BJ (cell line): ENCODE data around the gene NHSL2. TPM values are rescaled to one million over a fixed set of nuclear protein-coding genes. Genes with fewer than 3 reads are reported as not detected.
A peak's percentile ranks its signal among the peaks of the same experiment; 100 is the strongest.

Source experiments
- CTCF ChIA-PET: fragments of 350-600 bp; formaldehyde crosslinking; extraction: SDS; loops from one replicate; lab custom pipeline; 2021; ENCODE audit warnings: antibody characterized with exemption, inconsistent platforms; lab: Yijun Ruan, JAX
- POLR2A ChIA-PET: fragments of 300-600 bp; sonication (Branson Sonifier 250); formaldehyde crosslinking; extraction: SDS; loops from one replicate; lab custom pipeline; 2021; ENCODE audit warnings: antibody characterized with exemption; lab: Charles Lee
- DNase-seq: peaks from one replicate; pipeline ENCODE4 v3.0.0-alpha.2; 2011; ENCODE audit warnings: low read depth
- H3K27me3 ChIP-seq: 2 replicates; pipeline ENCODE4 v1.6.0; 2011; ENCODE audit warnings: low read length; ENCODE audit not compliant: control insufficient read depth, insufficient read depth
- H3K36me3 ChIP-seq: 2 replicates; pipeline ENCODE4 v1.5.1; 2011; ENCODE audit warnings: low read length; ENCODE audit not compliant: control insufficient read depth, insufficient read depth
- H3K4me3 ChIP-seq: 2 replicates; pipeline ENCODE4 v1.5.1; 2011; ENCODE audit warnings: low read depth, mild to moderate bottlenecking, control low read depth, low read length
- CTCF ChIP-seq: IDR thresholded peaks from 2 replicates; pipeline ENCODE4 v1.5.1; 2011; ENCODE audit warnings: low read depth, mild to moderate bottlenecking, control low read depth, inconsistent platforms, low read length, moderate library complexity; ENCODE audit not compliant: insufficient read depth
- polyA plus RNA-seq: library from polyadenylated mRNA; depleted of rRNA; stranded (reverse); fragments of >200 nt; gene quantifications from 2 replicates; pipeline ENCODE4 v1.2.3, GENCODE V29; 2011

Gene NHSL2
- polyA plus RNA-seq, 1 experiment, result 7.9 TPM

GRCh38 chrX:72128881-72129280 lies 218.2 kb downstream of the NHSL2 start:
- no peak for DNase-seq
- peak; percentile 43; the same call in 1 of the 2 replicates for TF ChIP-seq CTCF
- H3K36me3 ChIP-seq, result no peaks in the 10 kb centered on the region
- POLR2A ChIA-PET, result no interaction called here
- no peak overlapping the region for H3K4me3 ChIP-seq
- CTCF ChIA-PET, result interaction anchor here (4.5 kb wide), 1 partner anchor 111 kb away, joined by 42 read pairs; no protein-coding TSS in a partner anchor
- H3K27me3 ChIP-seq, result no peaks in the 10 kb centered on the region

GRCh38 chrX:72129661-72130060 lies 219.0 kb downstream of the NHSL2 start:
- Histone ChIP-seq H3K4me3 (no peak overlapping the region), H3K27me3 (no peaks in the 10 kb centered on the region), H3K36me3 (no peaks in the 10 kb centered on the region)
- no peak for TF ChIP-seq CTCF
- POLR2A ChIA-PET, result no interaction called here
- no peak for DNase-seq
- CTCF ChIA-PET, result interaction anchor here (1.3 kb wide), 1 partner anchor 111 kb away, joined by 5 read pairs; no protein-coding TSS in a partner anchor

- ChIA-PET CTCF (interaction anchor here (1.3 to 1.4 kb wide), 3 partner anchors 23 to 128 kb away, joined by 3 to 5 read pairs (median 5); no protein-coding TSS in a partner anchor), POLR2A (no interaction called here)
- TF ChIP-seq CTCF, result no peak
- Histone ChIP-seq H3K36me3 (no peaks in the 10 kb centered on the region), H3K4me3 (no peak overlapping the region), H3K27me3 (no peaks in the 10 kb centered on the region)
- DNase-seq, result no peak
These were observed 219.6 kb downstream of the NHSL2 start for GRCh38 chrX:72130156-72130761.

GRCh38 chrX:72130762-72131250 lies 220.2 kb downstream of the NHSL2 start:
- Histone ChIP-seq H3K27me3 (no peaks in the 10 kb centered on the region), H3K4me3 (peak overlapping the region; percentile 54), H3K36me3 (no peaks in the 10 kb centered on the region)
- DNase-seq, result no peak
- ChIA-PET POLR2A (interaction anchor here (0.6 kb wide), 1 partner anchor 112 kb away, joined by 13 read pairs; no protein-coding TSS in a partner anchor), CTCF (interaction anchor here (1.2 to 1.8 kb wide), 5 partner anchors 22 to 129 kb away, joined by 3 to 5 read pairs (median 4); no protein-coding TSS in a partner anchor)
- no peak for TF ChIP-seq CTCF
